RPMI8226 (cell line): Measurements from ENCODE around the gene ZDHHC11.
"Not testable (repeated sequence)": the region's sequence is repeated elsewhere in the genome, so short reads cannot be mapped to it uniquely, and the experiment has no call there.

ENCODE experiments used
- DNase-seq: peaks from one replicate; pipeline ENCODE4 v3.0.0-alpha.2; 2015

Gene ZDHHC11

DNA sequence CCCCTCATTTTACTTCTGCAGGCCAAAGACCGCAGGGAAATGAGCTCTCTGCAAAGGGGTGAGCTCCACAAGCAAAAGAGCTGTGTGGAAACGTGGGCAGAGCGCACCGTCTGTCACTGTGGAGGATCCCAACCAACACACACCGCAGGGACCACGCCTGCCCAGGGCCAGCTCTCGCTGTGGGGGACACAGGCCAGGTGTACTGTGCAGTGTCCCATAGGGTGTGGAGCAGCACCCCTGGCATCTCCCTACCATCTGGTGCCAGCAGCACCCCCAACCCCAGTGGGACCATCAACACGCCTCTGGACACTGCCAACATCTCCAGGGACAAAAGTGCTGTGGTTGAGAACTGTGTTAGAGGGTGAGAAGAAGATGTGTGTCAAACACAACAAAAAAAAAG is 27.9 kb upstream of the ZDHHC11 start:
- DNase-seq: not testable (repeated sequence)

DNA sequence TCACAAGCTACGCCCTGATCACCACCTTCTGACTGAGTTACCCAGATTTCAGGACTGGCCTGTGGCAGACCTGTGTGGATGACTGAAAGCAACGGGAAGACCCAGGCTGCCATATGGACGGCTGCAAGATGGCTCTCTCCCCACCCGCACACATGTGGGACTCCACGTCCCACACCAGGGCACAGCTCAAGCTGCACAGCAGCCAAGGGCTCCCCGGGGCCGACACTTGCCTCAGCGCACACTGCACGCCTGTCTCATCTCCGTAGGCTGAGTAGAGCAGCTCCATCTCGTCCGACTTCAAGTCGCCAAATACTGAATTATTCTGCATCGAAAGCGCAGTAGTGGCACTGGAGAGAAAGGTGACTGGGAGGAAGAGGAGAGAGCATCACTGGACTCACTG is 27.3 kb upstream of the ZDHHC11 start:
- no peak for DNase-seq

DNA sequence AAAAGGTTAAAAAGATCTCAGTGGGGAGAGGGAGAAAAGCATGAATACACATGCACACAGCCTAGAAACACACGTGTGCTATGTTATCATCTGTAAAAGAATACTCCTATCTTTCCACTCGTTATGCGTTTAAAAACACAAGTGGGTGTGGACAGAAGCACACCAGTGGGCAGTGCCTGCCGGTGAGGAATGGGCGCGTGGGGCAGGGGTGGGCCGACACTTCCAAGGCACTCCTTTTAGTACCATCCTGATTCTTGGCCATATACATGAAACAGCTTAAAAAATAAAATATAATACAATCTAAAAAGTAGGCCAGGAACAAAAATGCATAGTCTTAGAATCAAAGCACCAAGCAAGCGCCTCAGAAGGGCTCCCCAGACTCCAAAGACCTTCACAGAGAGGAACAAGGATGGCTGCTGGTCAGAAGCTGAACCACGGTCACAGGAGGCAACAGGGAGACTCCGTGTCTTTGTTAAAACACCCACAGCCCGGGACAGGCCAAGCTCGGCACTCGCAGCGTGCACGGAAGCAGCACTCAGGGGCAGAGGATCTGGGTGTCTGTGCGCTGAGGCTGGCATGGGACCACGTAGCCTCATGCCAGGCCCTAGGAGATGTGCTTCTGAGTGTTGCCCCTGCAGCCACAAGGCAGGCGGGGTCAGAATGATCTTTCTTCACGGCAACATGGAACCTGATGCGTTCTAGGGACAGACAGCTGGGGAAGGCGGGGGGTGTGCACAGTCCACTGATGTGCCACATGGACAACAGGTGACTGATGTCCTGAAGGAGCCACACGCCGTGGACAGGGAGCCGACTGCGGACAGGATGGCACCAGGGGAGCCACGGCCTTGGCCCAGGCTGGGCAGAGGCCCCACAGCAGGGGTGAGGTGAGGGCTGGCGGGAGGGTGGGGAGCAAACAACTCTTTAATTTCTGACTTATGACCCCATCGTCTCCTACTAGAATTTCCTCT is 25.9 kb upstream of the ZDHHC11 start:
- no peak for DNase-seq

DNA sequence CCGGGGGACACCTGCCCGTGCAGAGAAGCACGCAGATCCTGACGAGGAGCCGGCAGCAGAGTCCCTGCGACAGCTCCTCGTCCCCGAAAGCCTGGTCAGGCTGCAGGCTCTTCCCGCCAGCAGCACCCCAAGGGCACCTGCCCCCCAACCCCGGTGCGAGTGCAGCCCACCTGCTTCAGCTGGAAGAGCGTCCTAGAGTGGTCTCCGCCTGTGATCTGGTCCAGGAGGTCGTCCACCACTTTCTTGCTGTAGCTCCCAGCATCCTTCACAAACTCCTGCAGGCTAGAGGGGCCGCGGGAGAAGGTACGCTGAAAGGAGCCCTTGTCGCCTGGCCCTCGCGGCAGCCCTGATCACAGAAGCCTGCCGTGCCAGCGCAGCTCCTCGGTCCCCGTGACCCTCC is 25.1 kb upstream of the ZDHHC11 start:
- DNase-seq: no peak

DNA sequence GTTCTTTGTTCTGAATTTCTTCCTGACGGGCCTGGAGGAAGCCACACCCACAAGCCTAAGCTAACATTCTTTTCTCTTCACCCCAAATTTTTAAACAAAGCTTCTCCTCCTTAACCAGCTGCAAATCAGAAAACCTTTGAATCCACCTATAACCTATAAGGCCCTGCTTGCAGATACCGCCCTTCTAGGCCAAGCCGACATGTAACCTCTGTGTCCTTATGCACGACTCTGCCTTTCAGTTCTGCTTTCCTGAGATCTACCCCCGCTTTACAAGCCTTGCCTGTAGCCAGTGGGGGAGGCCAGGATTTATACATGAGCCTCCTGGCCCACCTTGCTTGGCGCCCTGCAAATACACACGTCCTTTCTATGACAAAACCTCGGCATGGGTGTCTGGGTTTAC is 22.5 kb upstream of the ZDHHC11 start:
- no peak for DNase-seq

DNA sequence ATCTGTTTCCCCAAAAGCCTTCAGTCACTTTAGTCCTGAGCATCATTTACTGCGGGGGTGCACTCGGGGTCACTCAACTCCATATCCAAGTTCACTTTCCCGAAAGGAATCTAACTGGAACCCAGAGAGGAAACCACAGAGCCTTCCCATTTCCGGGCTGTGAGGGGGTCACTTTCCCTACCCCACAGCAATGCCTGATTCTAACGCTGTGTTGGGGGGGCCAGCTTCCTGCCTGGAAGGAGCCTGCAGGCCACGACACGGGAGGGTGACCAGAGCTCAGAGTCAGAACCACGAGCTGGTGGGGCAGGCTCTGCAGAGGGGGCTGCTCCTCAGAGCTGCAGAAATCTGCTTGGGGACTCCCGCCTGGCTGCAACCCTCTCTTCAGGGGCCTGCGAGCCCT is 21.5 kb upstream of the ZDHHC11 start:
- DNase-seq: no peak

DNA sequence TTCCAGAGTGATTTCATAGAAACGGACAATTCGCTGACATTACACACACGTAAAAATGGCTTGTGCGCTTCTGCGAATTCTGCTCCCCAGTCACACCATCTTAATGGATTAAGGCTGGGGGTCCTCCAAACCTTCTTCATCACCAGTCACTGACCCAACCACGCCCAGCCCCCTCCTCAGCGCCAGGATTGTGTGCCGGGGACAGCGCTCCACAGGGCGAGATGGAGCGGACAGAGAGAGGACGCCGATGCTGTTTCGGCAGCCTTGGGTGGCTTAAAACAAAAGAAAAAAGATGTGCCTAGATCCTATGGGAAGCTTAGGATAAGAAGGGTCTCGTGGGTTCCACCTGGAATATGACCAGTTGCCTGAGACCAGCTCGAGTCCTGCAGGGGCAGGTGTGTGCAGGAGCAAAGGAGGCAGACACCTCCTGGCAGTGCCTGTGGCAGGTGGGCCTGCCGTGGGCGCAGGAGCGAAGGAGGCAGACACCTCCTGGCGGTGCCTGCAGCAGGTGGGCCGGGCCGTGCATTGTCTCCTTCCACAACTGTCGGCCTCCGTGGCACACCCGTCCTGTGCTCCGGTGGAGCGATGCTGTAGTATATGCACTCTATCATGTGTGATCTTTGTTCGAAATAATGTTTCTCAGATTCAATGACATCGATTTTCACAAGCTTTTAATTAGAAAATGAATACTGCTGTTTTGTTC is 21.0 kb upstream of the ZDHHC11 start:
- no peak for DNase-seq

DNA sequence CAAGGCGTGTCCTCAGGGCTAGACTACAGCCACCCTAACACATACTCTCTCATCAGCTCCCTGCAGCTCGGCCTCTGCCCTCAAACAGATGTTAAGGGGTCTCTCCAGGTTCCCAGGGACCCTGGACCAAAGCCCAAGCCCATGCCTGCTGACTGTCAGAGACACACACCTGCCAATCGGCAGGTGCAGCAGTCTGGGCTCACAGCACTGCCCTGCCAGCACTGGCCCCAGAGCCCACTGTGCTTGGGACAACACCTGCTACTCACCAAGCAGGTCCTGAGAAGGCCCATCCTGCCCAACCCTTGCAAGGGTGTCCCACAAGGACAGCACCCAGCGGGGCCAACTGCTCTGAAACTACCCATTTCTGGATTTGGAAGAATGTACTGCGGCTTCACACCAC is 20.2 kb upstream of the ZDHHC11 start:
- DNase-seq: no peak

DNA sequence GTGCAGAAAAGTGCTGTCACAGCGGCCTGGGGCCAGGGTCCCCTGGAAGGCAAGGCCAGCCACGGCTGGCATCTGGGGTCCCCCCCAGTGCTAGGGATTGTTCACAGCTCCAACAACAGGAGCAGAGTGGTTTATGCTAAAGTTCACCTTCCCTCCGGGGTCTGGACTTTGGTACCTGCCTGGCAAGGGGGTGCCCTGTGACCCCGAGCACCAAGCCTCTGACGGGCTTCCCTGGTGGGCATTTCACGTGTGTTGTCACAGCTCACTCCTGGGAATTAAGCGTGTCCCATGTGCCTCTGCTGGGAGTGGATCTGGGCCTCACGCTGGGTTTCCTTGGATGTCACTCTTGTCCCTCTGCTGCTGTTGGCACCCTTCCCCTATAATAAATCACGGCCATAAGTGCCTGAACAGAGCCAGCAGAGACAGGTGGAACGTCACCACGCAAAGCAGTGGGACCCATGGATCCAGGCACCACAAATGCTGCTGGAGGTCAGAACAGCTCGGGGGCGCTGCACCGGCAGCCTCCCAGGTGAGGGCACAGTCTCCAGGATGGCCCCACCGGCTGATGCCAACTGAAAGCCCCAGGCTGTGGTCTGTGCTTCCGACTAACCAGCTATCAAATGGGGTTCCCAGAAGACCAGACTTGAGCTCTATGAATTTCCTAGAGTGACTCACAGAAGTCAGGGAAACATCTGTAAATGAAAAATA is 17.8 kb upstream of the ZDHHC11 start:
- no peak for DNase-seq

DNA sequence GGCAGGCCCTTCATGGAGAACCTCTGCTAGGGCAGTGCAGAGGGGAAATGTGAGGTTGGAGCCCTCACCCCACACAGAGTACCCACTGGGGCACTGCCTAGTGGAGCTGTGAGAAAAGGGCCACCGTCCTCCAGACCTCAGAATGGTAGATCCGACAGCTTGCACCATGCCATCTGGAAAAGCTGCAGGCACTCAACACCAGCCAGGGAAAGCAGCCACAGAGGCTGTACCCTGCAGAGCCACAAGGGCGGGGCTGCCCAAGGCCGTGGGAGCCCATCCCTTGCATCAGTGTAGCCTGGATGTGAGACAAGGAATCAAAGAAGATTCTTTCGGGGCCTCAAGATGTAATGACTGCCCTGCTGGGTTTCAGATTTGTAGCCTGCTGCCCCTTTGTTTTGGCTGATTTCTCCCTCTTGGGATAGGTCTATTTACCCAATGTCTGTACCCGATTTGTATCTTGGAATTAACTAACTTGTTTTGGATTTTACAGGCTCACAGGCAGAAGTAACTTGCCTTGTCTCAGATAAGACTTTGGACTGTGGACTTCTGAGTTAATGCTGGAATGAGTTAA is 16.6 kb upstream of the ZDHHC11 start:
- no peak for DNase-seq

DNA sequence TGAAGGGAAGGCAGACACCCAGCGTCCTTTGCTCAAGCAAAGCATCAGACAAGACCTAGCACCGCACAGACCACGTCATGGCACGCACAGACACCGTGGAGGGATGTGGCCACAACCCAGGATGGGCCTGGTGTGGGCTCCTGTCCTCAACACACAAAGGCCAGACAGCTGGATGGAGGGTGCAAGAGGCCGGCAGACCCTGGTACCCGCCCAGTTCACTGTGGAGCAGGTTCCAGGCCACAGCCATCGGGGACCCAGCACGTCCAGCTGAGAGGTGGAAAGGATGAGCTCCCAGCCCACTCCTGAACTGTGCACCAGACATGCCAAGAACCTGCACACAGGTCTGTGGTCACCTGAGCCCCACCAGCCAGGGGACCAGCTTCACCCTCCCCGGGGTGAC is 15.0 kb upstream of the ZDHHC11 start:
- no peak for DNase-seq

DNA sequence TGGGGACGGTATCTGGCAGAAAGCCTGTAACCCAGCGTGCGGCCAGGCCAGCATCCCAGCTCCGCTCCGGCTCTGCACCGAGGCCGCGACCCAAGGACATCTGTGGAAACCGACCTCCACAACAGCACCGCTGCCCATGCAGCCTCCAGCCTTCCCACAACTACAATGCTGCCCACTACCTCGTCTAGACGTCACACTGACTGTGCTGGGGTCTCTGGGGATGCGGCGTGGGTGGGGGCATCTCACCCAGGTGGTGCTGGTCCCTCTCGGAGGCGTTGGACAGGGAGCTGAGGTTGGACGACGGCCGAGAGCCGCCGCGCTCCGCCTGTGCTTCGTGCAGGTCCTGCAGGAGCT is 14.4 kb upstream of the ZDHHC11 start:
- no peak for DNase-seq

DNA sequence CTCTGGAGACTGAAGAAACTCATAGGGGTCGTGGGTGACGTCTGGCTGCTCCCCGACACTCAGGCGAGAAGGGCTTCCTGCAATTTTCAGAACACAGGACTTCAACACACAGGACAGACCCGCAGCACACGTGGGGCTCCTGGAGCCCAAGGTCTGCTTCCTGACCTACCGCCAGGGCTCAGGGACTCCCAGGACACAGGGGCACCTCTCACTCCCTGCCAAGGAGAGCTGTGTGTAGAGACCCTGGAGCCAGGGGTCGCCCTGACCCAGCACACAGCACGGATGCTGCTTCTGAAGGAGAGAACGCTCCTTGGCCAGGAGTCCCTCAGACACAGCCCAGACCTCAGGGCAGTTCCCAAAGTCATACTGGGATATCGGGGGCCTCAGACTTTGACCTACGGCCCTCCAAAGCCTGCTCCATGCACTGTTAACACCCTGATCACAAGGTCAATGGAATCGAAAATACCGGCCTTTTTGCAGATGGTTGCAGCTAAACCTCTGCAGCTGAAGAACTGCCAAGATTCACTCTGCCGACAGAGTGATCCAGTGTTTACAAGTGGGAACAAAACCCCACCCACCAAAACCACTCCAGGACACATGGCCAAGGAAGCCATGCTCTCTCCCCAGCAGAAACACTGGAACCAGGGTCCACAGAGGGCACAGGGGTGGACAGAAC is 13.8 kb upstream of the ZDHHC11 start:
- DNase-seq: no peak

DNA sequence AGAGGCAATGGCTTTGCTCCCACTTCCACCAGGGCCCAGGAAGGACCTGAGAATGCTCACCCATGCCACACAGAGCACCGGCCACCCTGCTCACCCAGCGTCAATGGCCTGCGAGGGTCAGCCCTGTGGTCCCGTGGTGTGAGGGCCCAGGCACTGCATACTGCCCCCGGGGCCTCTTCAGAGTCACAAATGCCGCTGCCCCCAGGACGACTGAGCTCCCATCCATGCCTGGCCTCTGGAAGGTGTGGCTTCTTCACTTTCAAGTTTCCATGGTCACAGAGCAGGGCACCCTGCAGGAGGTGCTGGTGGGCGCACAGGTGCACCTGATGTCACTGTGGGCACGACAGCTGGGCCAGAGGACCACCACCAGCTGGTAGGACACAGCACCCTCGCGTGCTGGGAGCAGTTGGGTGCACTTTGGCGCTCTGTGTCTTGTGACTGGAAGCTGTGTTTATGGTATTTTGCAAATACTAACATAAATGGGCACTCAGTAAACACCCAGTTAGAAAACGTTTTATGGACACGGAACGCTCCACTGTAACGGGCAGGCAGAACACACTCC is 12.5 kb upstream of the ZDHHC11 start:
- no peak for DNase-seq

DNA sequence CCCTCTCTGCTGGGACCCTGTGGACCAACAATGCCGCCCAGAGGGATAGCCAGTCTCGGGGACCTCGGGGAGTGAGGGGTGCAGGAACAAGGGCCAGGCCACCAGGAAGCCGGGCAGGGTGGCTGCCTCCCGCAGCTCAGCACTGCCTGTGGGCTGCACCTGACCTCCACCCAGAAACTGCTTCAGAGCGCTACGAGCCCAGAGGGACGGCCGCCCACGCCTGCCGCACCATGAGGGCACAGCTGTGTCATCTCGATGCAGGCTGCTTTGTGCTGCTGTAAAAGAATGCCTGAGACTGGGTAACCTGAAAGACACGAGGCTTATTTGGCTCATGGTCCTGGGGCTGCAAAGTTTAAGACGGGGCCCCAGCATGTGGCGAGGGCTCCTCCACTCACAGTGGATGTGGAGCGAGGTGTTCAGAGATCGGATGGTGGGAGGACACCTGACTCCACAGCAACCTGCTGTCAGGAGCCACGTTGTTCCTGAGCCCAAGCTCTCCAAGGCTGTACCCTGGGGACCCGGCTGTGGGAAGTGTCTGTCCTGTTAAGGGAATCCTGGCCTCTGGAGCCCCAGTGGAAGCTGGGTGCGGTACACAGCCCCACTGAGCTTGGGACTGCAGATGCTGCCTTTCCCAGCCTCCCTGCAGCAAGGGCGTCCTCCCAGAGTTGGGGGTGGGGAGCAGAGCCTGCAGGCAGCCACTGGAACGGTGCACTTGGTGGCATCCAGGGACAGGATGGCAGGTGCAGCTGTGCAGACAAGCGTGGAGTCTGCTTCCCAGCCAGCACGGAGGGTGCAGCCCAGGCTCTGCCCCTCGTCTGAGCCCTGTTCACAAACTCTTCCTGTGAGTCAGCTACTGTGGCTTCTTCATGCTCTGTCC is 11.8 kb upstream of the ZDHHC11 start:
- DNase-seq: no peak

DNA sequence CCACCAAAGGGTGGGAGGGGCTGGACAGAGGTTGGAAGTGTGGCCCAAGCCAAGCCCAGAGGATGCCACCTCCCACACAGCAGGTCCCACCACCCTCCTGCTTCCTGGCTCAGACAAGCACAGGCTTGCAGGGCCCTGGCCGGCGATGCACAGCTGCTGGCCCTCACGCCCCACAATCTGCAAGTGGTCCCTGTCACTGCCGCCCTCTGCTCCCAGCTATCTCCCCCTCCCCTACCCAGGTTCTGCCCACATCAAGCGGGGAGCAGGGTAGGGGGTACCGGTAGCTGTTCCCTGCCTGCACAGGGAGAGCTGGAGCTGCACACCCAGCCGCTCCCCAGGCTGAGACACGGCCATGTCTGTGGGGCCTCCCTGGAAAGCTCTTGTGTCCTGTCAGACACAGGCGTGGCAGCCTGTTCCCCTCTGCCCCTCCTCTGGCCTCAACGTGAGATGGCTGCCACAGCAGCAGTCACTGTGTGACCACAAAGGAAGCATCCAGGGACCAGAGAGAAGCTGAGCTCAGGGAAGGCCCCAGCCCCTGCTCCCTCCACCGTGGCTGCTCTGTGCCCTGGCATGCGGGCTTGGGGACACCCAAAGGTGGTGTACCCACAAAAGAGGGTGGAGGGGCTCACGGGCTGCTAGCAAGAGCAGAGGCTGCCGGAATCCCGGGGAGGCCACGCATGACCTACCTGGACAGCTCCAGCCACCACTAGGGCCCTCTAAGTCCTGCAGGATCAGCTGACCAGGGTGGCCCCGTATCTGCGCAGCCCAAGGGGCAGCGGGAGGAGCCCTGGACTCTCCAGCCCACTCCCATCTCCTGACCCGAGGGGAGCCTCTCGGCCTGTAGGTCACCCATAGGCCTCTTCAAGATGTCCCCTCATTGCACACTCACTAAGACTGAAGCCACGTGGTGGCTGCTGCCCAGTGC is 10.9 kb upstream of the ZDHHC11 start:
- DNase-seq: no peak

DNA sequence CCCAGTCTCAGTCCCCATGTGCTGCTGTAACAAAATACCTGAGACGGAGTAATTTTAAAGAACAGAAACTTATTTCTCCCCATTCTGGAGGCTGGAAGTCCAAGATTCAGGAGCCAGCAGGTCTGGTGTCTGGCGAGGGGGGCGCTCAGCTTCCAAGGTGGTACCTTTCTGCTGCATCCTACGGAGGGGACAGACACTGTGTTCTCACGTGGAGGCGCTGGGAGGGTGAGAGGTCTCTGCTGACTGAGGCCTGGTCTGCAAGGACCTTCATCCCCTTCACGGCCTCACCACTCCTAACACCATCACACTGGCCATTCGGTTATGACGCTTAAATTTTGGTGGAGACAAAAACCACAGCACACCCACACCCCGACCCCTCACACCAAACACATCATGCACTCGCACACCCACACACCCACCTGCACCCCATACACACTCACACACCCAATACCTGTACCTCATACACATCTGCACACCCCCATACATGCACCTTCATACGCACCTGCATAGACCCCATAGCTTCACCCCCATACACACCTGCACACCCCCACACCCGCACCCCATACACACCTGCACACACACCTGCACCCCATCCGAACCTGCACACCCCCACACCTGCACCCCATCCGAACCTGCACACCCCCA is 9.8 kb upstream of the ZDHHC11 start:
- no peak for DNase-seq

DNA sequence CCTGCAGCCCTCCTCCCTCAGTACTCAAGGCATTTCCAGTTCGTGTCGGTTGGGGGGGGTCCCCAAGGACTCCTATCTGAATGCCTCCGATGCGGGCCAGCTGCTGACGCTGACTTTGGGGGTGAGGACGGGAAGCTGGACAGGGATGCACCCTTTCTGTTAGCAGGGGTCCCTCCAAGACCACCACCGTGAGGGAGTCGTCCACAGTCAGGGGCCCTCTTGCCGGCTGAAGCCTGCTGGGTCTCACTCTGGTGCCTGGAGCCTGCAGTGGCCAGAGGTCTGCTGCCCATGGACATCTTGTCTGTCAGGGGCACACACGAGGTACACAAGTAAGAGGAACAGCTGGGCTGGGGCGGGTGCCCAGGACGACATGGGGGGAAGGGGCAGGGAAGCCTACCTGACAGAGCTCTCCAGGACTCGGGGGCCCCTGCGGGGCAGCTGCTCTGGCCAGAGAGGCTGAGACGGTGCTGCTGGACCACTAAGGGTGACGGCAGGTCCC is 9.1 kb upstream of the ZDHHC11 start:
- no peak for DNase-seq

DNA sequence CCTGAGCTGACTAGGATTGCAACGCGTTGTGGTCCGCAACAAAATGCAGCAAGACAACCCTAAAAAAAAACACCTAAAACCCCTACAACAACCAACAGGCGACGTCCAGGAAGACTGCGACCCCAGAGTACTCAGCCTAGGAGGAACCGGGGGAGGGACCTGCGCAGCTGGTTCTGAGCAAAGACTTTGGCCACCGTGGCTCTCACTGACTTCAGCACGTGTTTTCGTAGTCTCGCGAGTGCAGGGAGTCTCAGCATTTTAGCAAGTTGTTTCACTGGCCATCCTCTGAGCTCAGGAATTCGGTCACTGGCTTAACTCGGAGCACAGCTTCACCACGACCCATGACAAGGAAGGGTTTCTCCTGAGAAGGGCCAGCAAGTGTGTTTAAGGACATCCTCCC is 8.6 kb upstream of the ZDHHC11 start:
- DNase-seq: no peak

DNA sequence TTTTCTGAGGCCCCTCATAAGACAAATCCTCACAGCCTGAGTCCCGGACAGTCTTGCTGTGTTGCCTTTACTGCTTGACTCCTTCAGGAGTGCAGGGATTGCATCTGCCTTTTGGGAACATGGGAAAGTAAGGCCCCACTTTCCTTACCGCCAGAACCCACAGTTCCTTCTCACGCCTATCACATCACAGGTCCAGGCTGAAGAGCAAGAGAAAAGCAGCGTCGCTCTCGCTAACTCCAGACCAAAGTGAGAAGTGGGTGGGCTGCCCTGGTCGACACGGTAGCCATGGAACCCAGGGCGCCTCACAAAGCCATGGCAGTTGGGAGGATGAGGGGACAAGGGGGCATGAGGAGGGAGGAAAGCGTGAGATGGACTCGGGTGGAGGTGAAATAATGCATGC is 7.9 kb upstream of the ZDHHC11 start:
- DNase-seq: no peak
